GM18499 (cell line): Measurements from ENCODE around the gene NOS1.

Experiments
- ATAC-seq: cut with Tn5 transposase; IDR thresholded peaks from one replicate; pipeline ENCODE4 v1.9.1; 2021; ENCODE audit warnings: moderate number of reproducible peaks; ENCODE audit not compliant: insufficient read depth, unreplicated experiment

Gene NOS1

GRCh38 chr12:117334051-117334450, 27.4 kb downstream of the NOS1 start:
- no peak for ATAC-seq

- no peak for ATAC-seq
Measured at GRCh38 chr12:117333331-117333881, 28.0 kb downstream of the NOS1 start.

GRCh38 chr12:117331691-117332090, 29.7 kb downstream of the NOS1 start:
- ATAC-seq: no peak

GRCh38 chr12:117330441-117331113, 30.8 kb downstream of the NOS1 start:
- ATAC-seq: no peak

- ATAC-seq: no peak
Measured at GRCh38 chr12:117329756-117330155, 31.7 kb downstream of the NOS1 start.

GRCh38 chr12:117328556-117329100, 32.8 kb downstream of the NOS1 start:
- no peak for ATAC-seq

GRCh38 chr12:117322428-117322827, 39.0 kb downstream of the NOS1 start:
- ATAC-seq: no peak

- no peak for ATAC-seq
Measured at GRCh38 chr12:117321572-117321971, 39.9 kb downstream of the NOS1 start.

- no peak for ATAC-seq
Measured at GRCh38 chr12:117318591-117318990, 42.8 kb downstream of the NOS1 start.

- ATAC-seq: no peak
Measured at GRCh38 chr12:117316336-117316735, 45.1 kb downstream of the NOS1 start.

GRCh38 chr12:117313926-117314325, 47.5 kb downstream of the NOS1 start:
- ATAC-seq: no peak

- no peak for ATAC-seq
Measured at GRCh38 chr12:117312770-117313169, 48.7 kb downstream of the NOS1 start.

- ATAC-seq: no peak
Measured at GRCh38 chr12:117309276-117309925, 52.0 kb downstream of the NOS1 start.

GRCh38 chr12:117300174-117300573, 61.3 kb downstream of the NOS1 start:
- no peak for ATAC-seq

- no peak for ATAC-seq
Measured at GRCh38 chr12:117298648-117299225, 62.7 kb downstream of the NOS1 start.

- no peak for ATAC-seq
Measured at GRCh38 chr12:117298191-117298590, 63.2 kb downstream of the NOS1 start.

- no peak for ATAC-seq
Measured at GRCh38 chr12:117294189-117294603, 67.2 kb downstream of the NOS1 start.

GRCh38 chr12:117293510-117293909, 67.9 kb downstream of the NOS1 start:
- ATAC-seq: no peak

- no peak for ATAC-seq
Measured at GRCh38 chr12:117292688-117293087, 68.7 kb downstream of the NOS1 start.

GRCh38 chr12:117284140-117284539, 77.3 kb downstream of the NOS1 start:
- no peak for ATAC-seq

- no peak for ATAC-seq
Measured at GRCh38 chr12:117282490-117282889, 78.9 kb downstream of the NOS1 start.
